OCI-LY3 (cell line): ENCODE measurements around the gene DTX4.
A peak's percentile ranks its signal among the peaks of the same experiment; 100 is the strongest.

Experiments used
- H2AFZ ChIP-seq: fragments of 200-600, 300-600 bp; shearing (Covaris generic); 2 replicates; pipeline ENCODE4 v1.6.0; 2014; ENCODE audit warnings: antibody characterized with exemption, low read depth, low read length
- H3K27ac ChIP-seq: fragments of 200-600, 300-600 bp; sonication (generic); 2 replicates; pipeline ENCODE4 v1.5.1; 2014; ENCODE audit warnings: mild to moderate bottlenecking, low read length, moderate library complexity, mixed read lengths
- H3K27me3 ChIP-seq: fragments of 200-600, 300-600 bp; sonication (generic); 2 replicates; pipeline ENCODE4 v1.6.1; 2014; ENCODE audit warnings: low read depth, low read length, mixed read lengths
- H3K36me3 ChIP-seq: fragments of 200-600, 300-600 bp; sonication (generic); replicated peaks from 2 replicates; pipeline ENCODE3; 2014; ENCODE audit warnings: low read depth, low read length, mixed read lengths
- H3K4me1 ChIP-seq: fragments of 300-600, 200-600 bp; sonication (generic); 2 replicates; pipeline ENCODE4 v1.6.1; 2014; ENCODE audit warnings: low read length, mixed read lengths
- H3K4me2 ChIP-seq: fragments of 200-600, 300-600 bp; sonication (generic); 2 replicates; pipeline ENCODE4 v1.6.1; 2014; ENCODE audit warnings: low read length, mixed read lengths
- H3K4me3 ChIP-seq: fragments of 300-600, 200-600 bp; sonication (generic); 2 replicates; pipeline ENCODE4 v1.5.1; 2014; ENCODE audit warnings: antibody characterized with exemption, mild to moderate bottlenecking, low read length, moderate library complexity
- H3K79me2 ChIP-seq: fragments of 300-600, 200-600 bp; shearing (Covaris generic); 2 replicates; pipeline ENCODE4 v1.6.1; 2014; ENCODE audit warnings: mild to moderate bottlenecking, low read length, mixed read lengths
- H3K9ac ChIP-seq: fragments of 300-600, 200-600 bp; shearing (Covaris generic); 2 replicates; pipeline ENCODE4 v1.6.0; 2014; ENCODE audit warnings: mild to moderate bottlenecking, low read length, moderate library complexity
- H3K9me3 ChIP-seq: fragments of 200-600, 300-600 bp; shearing (Covaris generic); 2 replicates; pipeline ENCODE4 v1.6.1; 2014; ENCODE audit warnings: low read length, mixed read lengths; ENCODE audit not compliant: insufficient read depth
- H4K20me1 ChIP-seq: fragments of 200-600, 300-600 bp; sonication (generic); 2 replicates; pipeline ENCODE4 v1.6.1; 2016; ENCODE audit warnings: low read length, mixed read lengths; ENCODE audit not compliant: insufficient read depth
- EZH2phosphoT487 ChIP-seq: fragments of 200-600 bp; shearing (Covaris generic); IDR thresholded peaks from 2 replicates; pipeline ENCODE4 v1.6.1; 2018; ENCODE audit warnings: antibody characterized with exemption, mixed run types, low read depth
- TF ChIP-seq, protein P1 (sequence below): fragments of 200-600, 300-600 bp; sonication (generic); IDR thresholded peaks from 2 replicates; pipeline ENCODE4 v1.5.1; 2014; ENCODE audit warnings: antibody characterized with exemption, low read length, low read depth

The DTX4 gene

GRCh38 chr11:59200423-59200746 is 28.5 kb downstream of the DTX4 start:
- Histone ChIP-seq H3K79me2 (peaks cover 57% of the 10 kb centered on the region), H3K4me2 (peak overlapping the region; percentile 67), H4K20me1 (peaks cover 43% of the 10 kb centered on the region), H3K4me1 (peaks cover 32% of the 10 kb centered on the region), H3K9me3 (no peaks in the 10 kb centered on the region), H2AFZ (no peak overlapping the region), H3K4me3 (peak overlapping the region; percentile 45), H3K9ac (peak overlapping the region; percentile 26; the same call in 1 of the 2 replicates), H3K36me3 (peaks cover 77% of the 10 kb centered on the region), H3K27me3 (peaks cover 6% of the 10 kb centered on the region; the same call in 1 of the 2 replicates), H3K27ac (peak overlapping the region; percentile 66)
- TF ChIP-seq, protein P1, sequence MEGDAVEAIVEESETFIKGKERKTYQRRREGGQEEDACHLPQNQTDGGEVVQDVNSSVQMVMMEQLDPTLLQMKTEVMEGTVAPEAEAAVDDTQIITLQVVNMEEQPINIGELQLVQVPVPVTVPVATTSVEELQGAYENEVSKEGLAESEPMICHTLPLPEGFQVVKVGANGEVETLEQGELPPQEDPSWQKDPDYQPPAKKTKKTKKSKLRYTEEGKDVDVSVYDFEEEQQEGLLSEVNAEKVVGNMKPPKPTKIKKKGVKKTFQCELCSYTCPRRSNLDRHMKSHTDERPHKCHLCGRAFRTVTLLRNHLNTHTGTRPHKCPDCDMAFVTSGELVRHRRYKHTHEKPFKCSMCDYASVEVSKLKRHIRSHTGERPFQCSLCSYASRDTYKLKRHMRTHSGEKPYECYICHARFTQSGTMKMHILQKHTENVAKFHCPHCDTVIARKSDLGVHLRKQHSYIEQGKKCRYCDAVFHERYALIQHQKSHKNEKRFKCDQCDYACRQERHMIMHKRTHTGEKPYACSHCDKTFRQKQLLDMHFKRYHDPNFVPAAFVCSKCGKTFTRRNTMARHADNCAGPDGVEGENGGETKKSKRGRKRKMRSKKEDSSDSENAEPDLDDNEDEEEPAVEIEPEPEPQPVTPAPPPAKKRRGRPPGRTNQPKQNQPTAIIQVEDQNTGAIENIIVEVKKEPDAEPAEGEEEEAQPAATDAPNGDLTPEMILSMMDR: no peak
- TF ChIP-seq EZH2phosphoT487: no peak

DNA sequence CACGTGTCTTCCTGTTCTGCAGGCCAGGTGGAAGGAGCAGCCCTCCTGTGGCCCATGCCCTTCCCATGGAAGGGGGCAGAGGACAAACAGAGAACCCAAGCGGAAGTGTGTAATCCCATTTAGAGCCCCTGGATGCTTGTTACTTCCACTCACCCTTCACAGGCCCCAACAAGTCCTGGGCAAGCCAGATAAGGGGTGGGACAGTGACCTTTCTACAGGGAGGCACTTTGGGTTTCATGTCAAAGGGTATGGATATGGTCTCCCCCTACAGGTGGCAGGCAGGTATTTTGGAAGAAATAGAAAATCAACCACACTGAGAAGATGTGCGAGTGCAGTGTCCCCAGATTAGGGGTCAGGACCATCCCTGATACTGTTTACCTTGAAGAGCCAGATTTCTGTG is 29.4 kb downstream of the DTX4 start:
- peaks cover 67% of the 10 kb centered on the region for H3K79me2 ChIP-seq
- no peak overlapping the region; the same call in 1 of the 2 replicates for H3K4me2 ChIP-seq
- peaks cover 80% of the 10 kb centered on the region for H3K36me3 ChIP-seq
- H3K9me3 ChIP-seq: no peaks in the 10 kb centered on the region
- H3K4me1 ChIP-seq: peaks cover 37% of the 10 kb centered on the region
- H3K9ac ChIP-seq: no peak overlapping the region
- peaks cover 52% of the 10 kb centered on the region for H4K20me1 ChIP-seq
- H2AFZ ChIP-seq: no peak overlapping the region
- H3K27me3 ChIP-seq: peaks cover 6% of the 10 kb centered on the region; the same call in 1 of the 2 replicates
- TF ChIP-seq, protein P1: peak; percentile 57
- no peak for TF ChIP-seq EZH2phosphoT487
- no peak overlapping the region for H3K27ac ChIP-seq
- no peak overlapping the region for H3K4me3 ChIP-seq

GRCh38 chr11:59204746-59205145 is 32.8 kb downstream of the DTX4 start:
- Histone ChIP-seq H4K20me1 (peaks cover 85% of the 10 kb centered on the region), H2AFZ (no peak overlapping the region), H3K9me3 (no peaks in the 10 kb centered on the region), H3K27me3 (no peaks in the 10 kb centered on the region), H3K27ac (no peak overlapping the region), H3K4me1 (peaks cover 45% of the 10 kb centered on the region), H3K4me3 (no peak overlapping the region), H3K36me3 (peaks cover 76% of the 10 kb centered on the region), H3K79me2 (peaks cover 87% of the 10 kb centered on the region), H3K9ac (no peak overlapping the region), H3K4me2 (no peak overlapping the region)
- TF ChIP-seq EZH2phosphoT487: no peak
- TF ChIP-seq, protein P1: no peak

- H3K9me3 ChIP-seq: no peaks in the 10 kb centered on the region
- H3K4me3 ChIP-seq: no peak overlapping the region
- TF ChIP-seq, protein P1: no peak
- TF ChIP-seq EZH2phosphoT487: no peak
- no peak overlapping the region for H2AFZ ChIP-seq
- H3K9ac ChIP-seq: no peak overlapping the region
- H3K4me1 ChIP-seq: peaks cover 39% of the 10 kb centered on the region
- peaks cover 95% of the 10 kb centered on the region for H3K79me2 ChIP-seq
- no peak overlapping the region for H3K4me2 ChIP-seq
- H3K36me3 ChIP-seq: peaks cover 85% of the 10 kb centered on the region
- H3K27ac ChIP-seq: no peak overlapping the region
- no peaks in the 10 kb centered on the region for H3K27me3 ChIP-seq
- peaks cover 92% of the 10 kb centered on the region for H4K20me1 ChIP-seq
These were observed 33.7 kb downstream of the DTX4 start for GRCh38 chr11:59205648-59206047.
